MM.1S (cell line): ENCODE measurements around the gene MYO6.

ENCODE experiments used
- CTCF ChIP-seq: fragments of 300-600 bp; sonication (generic); IDR thresholded peaks from 2 replicates; pipeline ENCODE4 v1.5.1; 2016; ENCODE audit warnings: antibody characterized with exemption, low read length, mixed read lengths
- EZH2 ChIP-seq: fragments of 300-600 bp; sonication (generic); optimal IDR thresholded peaks from 2 replicates; pipeline ENCODE3; 2017; ENCODE audit warnings: low read depth, mild to moderate bottlenecking, antibody characterized with exemption, low read length, mixed read lengths
- EZH2phosphoT487 ChIP-seq: fragments of 300-600 bp; sonication (generic); IDR thresholded peaks from 2 replicates; pipeline ENCODE4 v1.6.1; 2018; ENCODE audit warnings: antibody characterized with exemption, low read length

DNA sequence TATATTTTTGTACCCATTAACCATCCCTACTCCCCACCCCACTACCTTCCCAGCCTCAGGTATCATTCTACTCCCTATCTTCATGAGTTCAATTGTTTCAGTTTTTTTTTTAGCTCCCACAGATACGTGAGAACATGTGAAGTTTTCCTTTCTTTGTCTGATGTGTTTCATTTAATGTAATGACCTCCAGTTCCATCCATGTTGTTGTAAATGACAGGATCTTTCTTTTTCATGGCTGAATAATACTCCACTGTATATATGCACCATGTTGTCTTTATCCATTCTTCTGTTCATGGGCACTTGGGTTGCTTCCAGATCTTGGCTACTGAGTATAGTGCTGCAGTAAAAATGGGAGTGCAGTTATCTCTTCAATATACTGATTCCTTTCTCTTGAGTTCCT is 63.5 kb downstream of the MYO6 start:
- no peak for TF ChIP-seq CTCF
- TF ChIP-seq EZH2, result no peak
- TF ChIP-seq EZH2phosphoT487, result no peak
